H1 (cell line): ENCODE results near the gene TBX3. TPM values are rescaled to one million over a fixed set of nuclear protein-coding genes. Genes with fewer than 3 reads are reported as not detected.

Experiments used
- ATF2 ChIP-seq: IDR thresholded peaks from 2 replicates; pipeline ENCODE4 v1.6.1; 2012; ENCODE audit warnings: low read length, inconsistent platforms
- ATF3 ChIP-seq: IDR thresholded peaks from 2 replicates; pipeline ENCODE4 v1.6.1; 2011; ENCODE audit warnings: low read depth, mild to moderate bottlenecking, low read length; ENCODE audit not compliant: insufficient read depth
- BACH1 ChIP-seq: IDR thresholded peaks from 2 replicates; pipeline ENCODE4 v1.6.1; 2012; ENCODE audit warnings: low read length, improper control_type of control experiment
- CBX8 ChIP-seq: fragments of 300-800, 300-1000 bp; sonication (generic); IDR thresholded peaks from 2 replicates; pipeline ENCODE4 v1.7.1; 2016; ENCODE audit warnings: low read depth, low read length, borderline replicate concordance
- CHD2 ChIP-seq: IDR thresholded peaks from 2 replicates; pipeline ENCODE4 v1.6.1; 2012; ENCODE audit warnings: low read length, improper control_type of control experiment
- E2F6 ChIP-seq: IDR thresholded peaks from 2 replicates; pipeline ENCODE4 v1.6.1; 2012; ENCODE audit warnings: inconsistent platforms
- EGR1 ChIP-seq: IDR thresholded peaks from 2 replicates; pipeline ENCODE4 v1.6.1; 2011; ENCODE audit warnings: low read depth, low read length, borderline replicate concordance
- EZH2 ChIP-seq: fragments of 200-600 bp; sonication (generic); IDR thresholded peaks from 2 replicates; pipeline ENCODE4 v1.7.1; 2012; ENCODE audit warnings: low read depth, mild to moderate bottlenecking, moderate library complexity, low read length, inconsistent platforms; ENCODE audit not compliant: severe bottlenecking
- FOSL1 ChIP-seq: IDR thresholded peaks from 2 replicates; pipeline ENCODE4 v1.6.1; 2011; ENCODE audit warnings: mild to moderate bottlenecking, low read depth, low read length, moderate library complexity; ENCODE audit not compliant: insufficient read depth
- HDAC6 ChIP-seq: IDR thresholded peaks from one replicate; pipeline ENCODE4 v1.7.1; 2012; ENCODE audit warnings: low read depth, mild to moderate bottlenecking, inconsistent platforms, low read length, moderate library complexity
- KDM1A ChIP-seq: fragments of 200-600, 300-600 bp; sonication (generic); IDR thresholded peaks from 2 replicates; pipeline ENCODE4 v1.7.1; 2016; ENCODE audit warnings: mild to moderate bottlenecking, low read length, borderline replicate concordance
- KDM5A ChIP-seq: fragments of 200-600 bp; IDR thresholded peaks from 2 replicates; pipeline ENCODE4 v1.7.1; 2012; ENCODE audit warnings: mild to moderate bottlenecking, low read length, inconsistent platforms, mixed read lengths
- NANOG ChIP-seq: IDR thresholded peaks from 2 replicates; pipeline ENCODE4 v1.6.1; 2011; ENCODE audit warnings: low read length, low read depth, mild to moderate bottlenecking, inconsistent platforms; ENCODE audit not compliant: insufficient read depth, poor library complexity, severe bottlenecking
- RFX5 ChIP-seq: IDR thresholded peaks from 2 replicates; pipeline ENCODE4 v1.6.1; 2011; ENCODE audit warnings: low read depth, low read length, improper control_type of control experiment, borderline replicate concordance
- SIN3A ChIP-seq, 2 experiments: IDR thresholded peaks in 1 of 2; conservative IDR thresholded peaks in 1 of 2; 2 replicates each; pipeline ENCODE4 v1.6.1; 2011 to 2012; ENCODE audit warnings: low read length in 2 of 2, improper control_type of control experiment in 1 of 2, low read depth in 1 of 2, mild to moderate bottlenecking in 1 of 2
- SUZ12 ChIP-seq: fragments of 200-600 bp; sonication (generic); IDR thresholded peaks from 2 replicates; pipeline ENCODE4 v1.6.1; 2012; ENCODE audit warnings: mild to moderate bottlenecking, inconsistent platforms, low read length, moderate library complexity, mixed read lengths
- YY1 ChIP-seq: IDR thresholded peaks from 2 replicates; pipeline ENCODE4 v1.6.1; 2011; ENCODE audit warnings: low read depth, mild to moderate bottlenecking, low read length
- polyA plus RNA-seq, 7 experiments: library from polyadenylated mRNA; depleted of rRNA in 3 of 7; stranded (reverse) in 5 of 7; unstranded in 2 of 7; fragments of >200 nt in 5 of 7; fragments of 200-250 nt in 2 of 7; gene quantifications; 1 replicate in 5 of 7; 2 replicates in 1 of 7; 4 replicates in 1 of 7; pipeline versions ENCODE4 v1.2.1 to v1.2.3, GENCODE V29; 2011 to 2013; ENCODE audit warnings: missing spikeins in 2 of 7, mixed read lengths in 2 of 7
- total RNA-seq: library from RNA; stranded (reverse); fragmentation: NEBNext Ultra II Directional; extraction: Animal tissue kit (Norgen Biotek cat#: 25700); gene quantifications from 2 replicates; pipeline ENCODE4 v1.2.1, GENCODE V29; 2021

Gene TBX3
- total and polyA plus RNA-seq, 2 of the 8 experiments (the other 6 are each of a cell fraction or from before 2014, with no cell fraction given): 0.09 to 1.0 TPM

- TF ChIP-seq SIN3A (conservative IDR thresholded peaks at IDR 0.05 in 1 of 2, IDR thresholded peaks at IDR 0.05 in 1 of 2; ENCODE audit: low read depth in 1 of 2, low read length in 2 of 2) (no peak), SUZ12 (peak; percentile 17), KDM5A (no peak), RFX5 (no peak), CHD2 (no peak), YY1 (no peak), KDM1A (no peak), CBX8 (no peak; the same call in 1 of the 2 replicates), EZH2 (peak; percentile 72), ATF3 (no peak), BACH1 (no peak), HDAC6 (no peak), ATF2 (no peak), NANOG (no peak), EGR1 (no peak), E2F6 (no peak), FOSL1 (no peak)
Observed at GRCh38 chr12:114689075-114689994, 5.4 kb upstream of the TBX3 start (continued).
